Mucosa of descending colon (tissue), 3 donors: ENCODE data around the gene ASCL5. TPM values are rescaled to one million over a fixed set of nuclear protein-coding genes. Genes with fewer than 3 reads are reported as not detected.

Source experiments
- ATAC-seq: fragments of 200-7000 bp; cut with Tn5 transposase; one replicate; pipeline ENCODE4 v1.9.1; 2020; ENCODE audit warnings: mild to moderate bottlenecking, moderate library complexity
- DNase-seq, 3 donors: peaks; one replicate each; pipeline ENCODE4 v3.0.0-alpha.2; 2020
- H3K36me3 ChIP-seq: fragments of 200-600 bp; one replicate; pipeline ENCODE4 v1.8.0; 2021; ENCODE audit warnings: low read depth, mild to moderate bottlenecking
- H3K4me1 ChIP-seq: fragments of 200-600 bp; one replicate; pipeline ENCODE4 v1.8.0; 2021; ENCODE audit warnings: low read depth, mild to moderate bottlenecking
- H3K4me3 ChIP-seq: fragments of 200-600 bp; one replicate; pipeline ENCODE4 v1.8.0; 2021; ENCODE audit warnings: mild to moderate bottlenecking
- H3K9me3 ChIP-seq: fragments of 200-600 bp; one replicate; pipeline ENCODE4 v1.8.0; 2021; ENCODE audit warnings: mild to moderate bottlenecking
- intact Hi-C, 2 donors: fragments of 100-400 bp; cut with DNase I in 1 of 2; cut with micrococcal nuclease in 1 of 2; formaldehyde crosslinking; loops; one replicate each; pipeline versions ENCODE4 v1.11.0 to v1.11.1; 2022; cut with DNase I, micrococcal nuclease
- total RNA-seq, 3 donors: library from RNA; stranded (reverse); fragmentation: NEBNext Ultra II Directional in 2 of 3; extraction: Animal tissue kit (Norgen Biotek cat#: 25700) in 2 of 3; gene quantifications; one replicate each; pipeline versions ENCODE4 v1.2.1 to v1.2.4, GENCODE V29; 2021 to 2023
- TF ChIP-seq, protein P1 (sequence below): fragments of 200-600 bp; IDR thresholded peaks from one replicate; pipeline ENCODE4 v1.8.0; 2022; ENCODE audit warnings: antibody characterized with exemption, mild to moderate bottlenecking
- donor health status: DM: no; HTN: no; CAD: no; lungs with moderate emphysema.
- donor health status: DM: no; HTN: no; CAD: no.
- donor health status: DM: no; HTN: yes; CAD: no.

The ASCL5 gene
- total RNA-seq, 3 donors from 2014 or later, result not detected

DNA sequence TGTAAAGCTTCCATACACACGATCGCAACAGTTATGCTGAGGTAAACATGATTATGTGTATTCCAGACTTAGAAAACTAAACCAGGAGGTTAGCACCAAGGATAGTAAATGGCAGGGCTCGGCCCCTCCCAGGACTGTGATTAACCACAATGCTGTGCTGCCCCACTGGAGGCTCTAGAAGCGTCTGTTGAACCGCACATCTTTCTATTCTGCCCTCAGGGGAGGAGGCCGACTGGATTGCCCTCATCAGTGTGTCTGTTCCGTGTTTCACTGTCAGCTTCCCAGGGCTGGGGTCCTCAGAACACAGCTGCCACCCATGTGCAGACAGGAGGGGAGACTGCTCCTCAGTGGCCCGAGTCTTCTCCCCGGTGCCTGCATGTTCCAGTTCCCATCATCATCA, 12.8 kb upstream of the ASCL5 start:
- ATAC-seq (no peak), DNase-seq (no peak)
- Histone ChIP-seq H3K9me3 (no peaks in the 10 kb centered on the region), H3K4me1 (no peaks in the 10 kb centered on the region), H3K4me3 (no peak overlapping the region), H3K36me3 (no peaks in the 10 kb centered on the region)
- intact Hi-C loops, result no loop called here
- TF ChIP-seq, protein P1, sequence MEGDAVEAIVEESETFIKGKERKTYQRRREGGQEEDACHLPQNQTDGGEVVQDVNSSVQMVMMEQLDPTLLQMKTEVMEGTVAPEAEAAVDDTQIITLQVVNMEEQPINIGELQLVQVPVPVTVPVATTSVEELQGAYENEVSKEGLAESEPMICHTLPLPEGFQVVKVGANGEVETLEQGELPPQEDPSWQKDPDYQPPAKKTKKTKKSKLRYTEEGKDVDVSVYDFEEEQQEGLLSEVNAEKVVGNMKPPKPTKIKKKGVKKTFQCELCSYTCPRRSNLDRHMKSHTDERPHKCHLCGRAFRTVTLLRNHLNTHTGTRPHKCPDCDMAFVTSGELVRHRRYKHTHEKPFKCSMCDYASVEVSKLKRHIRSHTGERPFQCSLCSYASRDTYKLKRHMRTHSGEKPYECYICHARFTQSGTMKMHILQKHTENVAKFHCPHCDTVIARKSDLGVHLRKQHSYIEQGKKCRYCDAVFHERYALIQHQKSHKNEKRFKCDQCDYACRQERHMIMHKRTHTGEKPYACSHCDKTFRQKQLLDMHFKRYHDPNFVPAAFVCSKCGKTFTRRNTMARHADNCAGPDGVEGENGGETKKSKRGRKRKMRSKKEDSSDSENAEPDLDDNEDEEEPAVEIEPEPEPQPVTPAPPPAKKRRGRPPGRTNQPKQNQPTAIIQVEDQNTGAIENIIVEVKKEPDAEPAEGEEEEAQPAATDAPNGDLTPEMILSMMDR, result no peak

DNA sequence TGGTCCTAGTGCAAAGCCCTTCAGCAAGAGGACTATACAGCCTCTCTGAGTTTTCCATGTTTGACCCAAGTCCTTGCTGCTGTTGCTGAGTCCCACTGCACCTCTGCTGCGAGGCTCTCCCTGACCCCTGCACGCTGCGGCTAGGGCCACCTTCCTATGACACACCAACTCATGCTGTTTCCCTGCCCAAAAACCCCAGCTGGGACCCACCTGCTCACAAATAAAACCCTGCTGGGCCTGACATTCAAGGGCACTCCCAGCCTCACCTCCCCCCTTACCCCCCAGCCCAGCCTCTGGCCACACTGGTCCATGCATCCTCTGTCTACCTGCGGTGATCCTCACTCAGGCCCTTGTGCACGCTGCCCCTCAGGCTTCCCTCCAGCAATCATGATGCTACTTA, 12.3 kb upstream of the ASCL5 start:
- Histone ChIP-seq H3K9me3 (no peaks in the 10 kb centered on the region), H3K4me3 (no peak overlapping the region), H3K4me1 (no peaks in the 10 kb centered on the region), H3K36me3 (no peaks in the 10 kb centered on the region)
- intact Hi-C loops, result no loop called here
- ATAC-seq, result no peak
- no peak for DNase-seq
- TF ChIP-seq, protein P1, result no peak

DNA sequence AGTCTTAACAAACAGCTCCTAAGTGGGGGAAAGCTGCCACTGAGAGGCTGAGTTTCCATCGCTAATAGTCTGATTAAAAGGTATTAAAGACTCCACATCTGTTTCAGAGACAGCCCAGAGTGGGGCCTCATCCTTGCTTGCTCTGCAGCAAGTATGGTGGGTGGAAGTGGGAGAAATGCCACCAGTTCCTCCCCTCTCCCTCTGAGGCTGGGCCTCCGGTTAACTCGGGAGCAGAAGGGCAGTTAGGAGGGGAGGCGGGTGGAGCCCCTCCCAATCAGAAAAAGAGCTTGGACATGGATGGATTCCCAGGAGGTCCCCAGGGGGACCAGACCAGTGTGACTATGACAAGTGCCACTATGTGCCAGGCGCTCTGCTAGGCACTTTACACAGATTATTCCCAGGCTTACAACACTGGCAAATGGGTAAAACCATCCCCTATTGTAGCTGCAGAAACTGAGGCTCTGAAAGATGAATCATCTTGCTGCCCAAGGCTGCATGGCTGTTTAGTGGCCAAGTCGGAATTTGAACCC, 11.4 kb upstream of the ASCL5 start:
- DNase-seq (no peak), ATAC-seq (no peak)
- Histone ChIP-seq H3K9me3 (no peaks in the 10 kb centered on the region), H3K4me1 (no peaks in the 10 kb centered on the region), H3K36me3 (no peaks in the 10 kb centered on the region), H3K4me3 (no peak overlapping the region)
- intact Hi-C loops, result no loop called here
- TF ChIP-seq, protein P1, result no peak

DNA sequence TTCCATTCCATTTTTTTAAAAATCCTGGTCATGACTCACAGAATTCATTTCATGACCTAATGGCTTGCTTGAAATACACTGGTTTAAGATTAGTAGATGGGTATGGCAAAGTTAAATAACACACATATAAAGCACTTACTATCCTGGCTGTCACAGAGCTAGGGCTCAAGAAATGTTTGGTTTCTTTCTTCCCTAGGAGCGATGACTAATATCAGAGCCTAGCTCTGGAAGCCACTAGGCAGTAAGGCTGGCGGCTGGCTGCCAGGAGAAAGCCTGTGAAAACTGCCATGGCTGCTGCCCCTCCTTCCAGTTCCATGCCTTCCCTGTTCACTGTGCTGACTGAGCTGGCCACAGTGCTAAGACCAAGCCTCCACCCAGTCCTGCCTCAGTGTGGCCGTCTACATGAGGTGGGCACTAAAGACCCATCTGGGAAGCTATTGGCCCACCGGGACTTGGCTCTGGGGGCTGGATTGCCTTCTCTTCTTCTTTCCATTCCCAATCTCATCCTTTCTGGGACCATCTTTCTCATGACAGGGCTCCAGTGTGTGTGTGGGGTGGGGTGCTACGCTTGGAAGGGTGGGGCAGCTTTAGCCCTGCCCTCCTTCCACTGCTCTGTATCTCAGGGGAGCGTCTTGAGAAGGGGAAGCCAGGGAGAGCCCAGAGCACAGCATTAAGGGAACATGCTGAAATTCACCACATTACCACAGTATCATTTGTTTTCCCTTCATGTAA, 10.8 kb upstream of the ASCL5 start:
- no peaks in the 10 kb centered on the region for H3K4me1 ChIP-seq
- H3K36me3 ChIP-seq, result no peaks in the 10 kb centered on the region
- no peaks in the 10 kb centered on the region for H3K9me3 ChIP-seq
- TF ChIP-seq, protein P1, result no peak
- peak in 2 of 3 donors; percentile 29 to 46 for DNase-seq
- intact Hi-C loops, result no loop called here
- ATAC-seq, result peak; percentile 32
- H3K4me3 ChIP-seq, result no peak overlapping the region

DNA sequence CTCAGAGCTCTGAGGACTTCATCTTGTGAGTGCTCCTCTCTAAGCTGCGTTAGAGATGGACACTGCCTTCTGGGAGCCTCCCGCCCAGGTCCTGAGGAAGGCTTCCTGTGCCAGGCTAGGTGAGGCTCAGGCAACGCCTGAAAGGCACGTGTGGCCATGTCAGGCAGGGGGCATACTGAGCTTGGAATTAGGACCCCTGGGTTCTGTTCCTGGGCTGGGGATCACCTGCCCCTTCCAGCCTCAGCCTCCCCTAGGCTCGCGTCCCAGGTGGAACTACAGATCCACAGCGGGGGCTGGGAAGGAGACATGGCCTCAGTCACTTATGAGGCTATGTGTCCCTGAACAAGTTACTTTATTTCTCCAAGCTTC, 10.0 kb upstream of the ASCL5 start:
- no peak for DNase-seq
- H3K9me3 ChIP-seq, result no peaks in the 10 kb centered on the region
- intact Hi-C loops, result no loop called here
- no peak overlapping the region for H3K4me3 ChIP-seq
- ATAC-seq, result no peak
- H3K36me3 ChIP-seq, result no peaks in the 10 kb centered on the region
- H3K4me1 ChIP-seq, result no peaks in the 10 kb centered on the region
- TF ChIP-seq, protein P1, result no peak
